GM19035 (cell line): ENCODE data around the gene PPT1.
"Not testable (repeated sequence)": the region's sequence is repeated elsewhere in the genome, so short reads cannot be mapped to it uniquely, and the experiment has no call there.

Source experiments
- ATAC-seq: cut with Tn5 transposase; IDR thresholded peaks from one replicate; pipeline ENCODE4 v1.9.1; 2021; ENCODE audit not compliant: unreplicated experiment

Gene PPT1

DNA sequence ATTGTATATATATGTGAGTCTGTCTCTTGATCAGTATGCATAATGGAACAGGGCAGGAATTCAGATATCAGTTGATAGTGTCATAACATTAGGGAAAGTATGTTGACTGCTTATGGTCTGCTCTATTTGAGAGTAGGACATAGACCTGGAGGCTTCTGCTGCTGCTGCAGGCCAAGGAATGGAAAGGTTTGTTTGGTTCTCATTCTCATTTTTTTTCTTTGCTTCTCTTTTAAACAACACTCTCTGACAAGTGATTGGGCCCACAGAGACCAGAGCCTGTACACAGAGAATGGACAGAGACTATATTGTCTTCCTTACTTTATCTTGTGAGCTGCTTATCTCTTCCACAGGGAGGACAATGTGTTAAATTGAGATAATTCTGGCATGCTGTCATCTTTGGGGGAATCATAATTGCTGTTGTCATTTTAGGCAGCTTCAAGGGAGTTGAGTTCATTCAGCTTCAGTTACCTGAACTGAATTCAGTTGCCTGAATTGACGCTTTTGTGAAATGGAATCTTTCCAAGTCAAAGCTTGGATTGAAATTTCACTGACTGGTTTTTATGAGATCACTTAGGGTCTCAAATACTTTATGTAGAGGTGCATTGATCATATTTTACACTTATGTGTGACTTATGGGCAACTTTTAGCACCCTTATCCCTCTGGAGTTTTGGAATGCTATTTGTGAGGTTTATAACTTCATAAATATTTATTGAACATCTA lies 39.6 kb downstream of the PPT1 start:
- no peak for ATAC-seq

DNA sequence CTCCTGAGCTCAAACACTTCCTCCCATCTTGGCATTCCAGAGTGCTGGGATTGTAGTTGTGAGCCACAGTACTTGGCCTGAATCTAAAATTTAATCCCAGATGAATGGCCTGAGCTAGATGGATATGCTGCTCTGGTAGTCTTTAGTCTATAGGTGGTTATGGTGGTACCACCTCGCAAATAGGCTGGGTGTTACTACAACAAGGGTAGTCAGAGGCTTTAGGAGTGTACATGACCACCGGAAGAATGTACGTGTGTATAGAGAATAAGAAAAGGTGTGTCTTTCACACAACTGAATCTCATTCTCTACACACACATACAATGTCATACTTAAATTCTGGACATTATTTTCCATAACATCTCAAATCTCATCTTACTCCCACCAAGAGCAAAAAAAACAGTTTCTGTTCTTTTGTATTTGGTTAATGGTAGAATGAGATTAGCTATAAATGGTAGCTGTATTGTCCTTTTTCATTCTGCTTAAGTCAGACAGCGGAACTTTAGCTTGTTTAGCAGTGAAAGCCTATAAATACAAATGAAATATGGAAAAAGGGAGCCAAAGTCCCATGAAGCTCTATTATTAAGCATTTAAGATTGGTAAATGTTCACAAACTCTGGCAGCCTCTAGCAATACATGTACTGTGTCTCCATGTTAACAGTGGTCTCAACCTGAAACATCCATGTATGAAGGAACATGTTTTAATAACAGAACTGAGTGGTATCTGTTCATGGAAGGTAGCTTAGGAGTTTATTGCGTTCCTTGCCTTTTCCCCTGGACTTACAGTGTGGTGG lies 40.3 kb downstream of the PPT1 start:
- ATAC-seq: no peak

DNA sequence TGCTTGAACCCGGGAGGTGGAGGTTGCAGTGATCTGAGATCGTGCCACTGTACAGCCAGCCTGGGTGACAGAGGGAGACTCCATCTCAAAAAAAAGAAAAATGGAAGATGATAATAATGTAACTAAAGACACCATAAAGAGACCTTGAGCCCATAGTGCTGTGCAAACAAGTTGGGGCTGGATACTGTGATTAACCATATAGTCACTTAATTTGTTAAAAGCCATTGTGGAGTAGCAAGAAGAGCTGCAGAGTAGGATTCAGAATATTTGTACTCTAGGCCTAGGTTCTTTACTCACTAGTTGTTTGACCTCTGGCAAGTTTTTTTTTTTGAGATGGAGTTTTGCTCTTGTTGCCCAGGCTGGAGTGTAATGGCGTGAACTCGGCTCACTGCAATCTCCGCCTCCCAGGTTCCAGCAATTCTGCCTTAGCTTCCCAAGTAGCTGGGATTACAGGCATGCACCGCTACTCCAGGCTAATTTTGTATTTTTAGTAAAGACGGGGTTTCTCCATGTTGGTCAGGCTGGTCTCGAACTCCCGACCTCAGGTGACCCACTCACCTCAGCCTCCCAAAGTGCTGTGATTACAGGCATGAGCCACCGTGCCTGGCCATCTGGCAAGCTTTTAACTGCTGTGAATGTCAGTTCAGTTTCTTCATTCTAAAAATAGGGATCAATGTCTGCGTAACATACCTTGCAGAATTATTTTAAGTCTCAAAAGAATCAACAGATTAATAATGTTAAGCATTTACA lies 43.7 kb downstream of the PPT1 start:
- ATAC-seq: no peak

DNA sequence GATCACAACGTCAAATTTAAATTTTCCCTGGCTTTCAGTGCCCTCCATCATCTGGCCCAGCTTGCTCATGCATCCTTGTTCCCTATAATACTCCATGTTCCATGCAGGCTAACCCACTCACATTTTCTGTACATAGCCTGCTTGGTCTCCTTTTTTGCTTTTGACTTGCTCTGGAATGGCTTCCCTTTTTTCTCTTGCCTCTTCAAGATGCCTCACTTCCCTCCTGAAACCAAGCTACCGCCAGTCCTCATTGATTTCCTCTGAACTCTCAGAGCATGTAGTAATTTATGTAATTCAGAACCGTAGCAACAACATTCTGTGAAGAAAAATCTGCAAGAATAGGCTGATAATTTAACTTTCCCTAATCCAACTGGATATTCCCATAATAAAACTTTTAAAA lies 46.2 kb downstream of the PPT1 start:
- no peak for ATAC-seq

DNA sequence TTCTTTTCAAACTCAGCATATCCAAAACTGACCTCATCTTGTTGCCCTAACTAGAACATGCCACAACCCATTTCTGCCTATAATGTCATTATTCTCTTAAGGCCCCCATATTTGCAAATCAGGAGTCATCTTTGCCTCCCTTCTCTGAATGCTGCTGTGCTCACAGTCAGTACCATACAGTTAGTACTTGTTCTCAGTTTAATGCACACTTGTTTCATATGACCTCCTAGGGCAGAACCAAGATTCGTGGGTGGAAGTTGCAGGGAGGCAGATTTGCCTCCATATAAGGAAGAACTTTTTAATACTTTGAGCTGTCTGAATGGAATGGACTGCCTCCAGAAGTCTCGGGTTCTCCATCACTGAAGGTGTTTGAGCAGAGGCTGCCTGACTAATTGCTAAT lies 47.3 kb downstream of the PPT1 start:
- no peak for ATAC-seq

DNA sequence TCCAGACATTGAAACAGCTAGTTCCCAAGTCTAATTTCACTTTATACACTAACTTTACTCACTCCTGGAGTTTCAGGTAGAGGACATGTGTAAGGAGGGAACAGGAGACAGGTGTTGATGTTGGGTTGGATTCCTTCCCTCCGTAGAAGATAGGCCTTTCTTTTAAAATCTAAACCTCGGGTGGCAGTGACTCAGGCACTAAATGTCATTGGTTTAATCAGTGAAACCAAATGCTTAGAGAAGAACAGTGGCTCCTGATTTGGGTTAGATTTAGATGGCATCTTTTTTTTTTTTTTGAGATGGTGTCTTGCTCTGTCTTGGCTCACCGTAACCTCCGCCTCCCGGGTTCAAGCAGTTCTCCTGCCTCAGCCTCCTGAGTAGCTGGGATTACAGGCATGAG lies 49.3 kb downstream of the PPT1 start:
- ATAC-seq: no peak

DNA sequence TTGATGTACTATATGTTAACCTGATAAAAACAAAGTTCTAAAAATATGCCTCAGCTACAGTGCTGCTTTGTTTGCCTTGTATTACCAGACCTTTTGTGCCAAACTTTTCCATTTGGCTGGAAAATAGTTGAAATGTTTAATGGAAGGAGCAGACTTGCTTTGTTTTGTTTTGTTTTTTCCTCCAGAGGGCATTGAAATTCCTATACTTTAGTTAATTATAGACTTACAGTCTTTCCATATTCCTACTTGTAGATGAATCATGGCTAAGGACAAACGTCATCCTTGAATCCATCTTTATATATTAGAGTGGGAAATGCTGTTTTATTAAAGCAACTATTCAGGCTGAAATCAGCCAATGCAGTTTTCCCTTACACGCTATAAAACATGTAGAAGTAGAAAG lies 49.8 kb downstream of the PPT1 start:
- no peak for ATAC-seq

DNA sequence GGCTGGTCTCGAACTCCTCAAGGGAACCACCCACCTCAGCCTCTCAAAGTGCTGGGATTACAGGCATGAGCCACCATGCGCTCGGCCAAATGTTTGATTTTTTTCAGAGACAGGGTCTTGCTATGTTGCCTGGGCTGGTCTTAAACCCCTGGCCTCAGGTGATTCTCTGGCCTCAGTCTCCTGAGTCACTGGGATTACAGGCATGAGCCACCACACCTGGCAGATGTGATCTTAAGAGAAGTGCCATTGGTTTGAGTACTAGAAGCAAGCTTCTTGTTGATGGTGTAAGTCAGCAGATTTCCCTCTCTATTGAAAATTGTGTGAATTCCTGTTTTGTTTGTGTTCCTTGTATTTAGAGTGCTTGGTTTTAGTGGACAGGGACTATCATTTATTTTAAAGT lies 51.3 kb downstream of the PPT1 start:
- no peak for ATAC-seq

DNA sequence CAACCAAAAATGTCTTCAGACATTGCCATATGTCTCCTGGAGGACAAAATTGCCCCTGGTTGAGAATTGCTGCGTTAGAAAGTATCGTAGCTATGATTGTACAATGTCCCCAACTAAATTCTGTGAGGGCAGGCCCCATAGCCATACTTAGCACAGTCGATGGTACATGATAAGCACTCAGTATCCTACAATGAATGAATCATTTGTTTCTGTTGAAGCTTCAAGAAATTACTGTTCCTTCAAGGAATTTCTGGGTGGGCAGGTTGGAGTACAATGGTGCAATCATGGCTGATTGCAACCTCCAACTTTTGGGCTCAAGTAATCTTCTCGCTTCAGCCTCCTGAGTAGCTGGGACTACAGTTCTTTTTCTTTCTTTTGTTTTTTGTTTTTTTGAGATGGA lies 51.9 kb downstream of the PPT1 start:
- no peak for ATAC-seq

DNA sequence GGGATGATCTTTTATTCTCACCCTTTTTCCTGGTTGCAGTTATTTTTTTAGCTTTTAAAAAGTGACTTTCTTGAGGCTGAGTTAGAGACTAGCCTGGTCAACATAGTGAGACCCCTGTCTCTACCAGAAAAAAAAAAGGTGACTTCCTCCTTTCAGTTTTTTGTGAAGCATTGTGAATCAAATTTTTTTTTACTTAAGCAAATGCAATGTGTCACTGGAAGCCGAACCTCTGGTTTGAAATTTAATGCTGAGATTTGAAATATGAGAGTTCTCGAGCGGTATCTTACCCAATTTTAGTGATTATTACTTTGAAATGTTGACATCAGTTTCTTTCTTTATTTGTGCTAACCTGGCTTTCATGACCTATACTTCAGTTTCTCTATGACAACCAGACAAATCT lies 52.9 kb downstream of the PPT1 start:
- no peak for ATAC-seq

DNA sequence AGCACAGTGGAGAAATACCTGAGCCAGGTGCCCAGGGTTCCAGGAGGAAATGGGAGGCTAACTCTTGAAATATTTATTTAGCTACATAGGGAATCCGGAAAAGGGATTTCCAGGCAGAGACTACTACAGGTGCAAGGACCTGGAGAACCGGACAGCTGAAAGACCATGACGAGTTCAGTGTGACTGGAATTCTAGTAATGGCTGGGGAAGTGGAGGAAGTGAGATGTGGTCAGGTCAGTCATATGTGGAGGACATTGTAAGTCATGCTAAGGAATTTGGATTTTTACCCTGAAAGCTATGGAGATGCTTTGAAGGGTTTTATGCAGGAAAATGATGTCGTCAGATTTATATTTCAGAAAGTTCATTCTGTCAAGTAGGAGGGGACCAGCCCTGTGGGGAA lies 54.7 kb downstream of the PPT1 start:
- no peak for ATAC-seq

DNA sequence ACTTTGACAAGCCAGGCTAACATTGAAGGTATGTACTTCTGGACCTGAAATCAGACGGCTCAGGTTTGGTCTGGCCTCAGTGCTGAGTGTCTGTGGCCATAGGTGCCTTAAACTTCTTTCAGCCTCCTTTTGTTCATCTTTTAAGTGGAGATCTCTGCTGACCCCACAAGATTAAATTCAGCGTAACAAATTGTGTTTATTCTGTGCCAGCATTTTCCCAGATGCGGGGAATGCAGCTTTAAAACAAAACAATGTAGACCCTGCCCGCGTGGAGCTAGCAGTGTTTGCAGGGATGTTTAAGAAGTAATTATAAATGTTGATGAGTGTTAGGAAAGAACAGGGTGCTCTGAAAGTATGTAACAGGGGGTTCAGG lies 55.6 kb downstream of the PPT1 start:
- ATAC-seq: no peak

DNA sequence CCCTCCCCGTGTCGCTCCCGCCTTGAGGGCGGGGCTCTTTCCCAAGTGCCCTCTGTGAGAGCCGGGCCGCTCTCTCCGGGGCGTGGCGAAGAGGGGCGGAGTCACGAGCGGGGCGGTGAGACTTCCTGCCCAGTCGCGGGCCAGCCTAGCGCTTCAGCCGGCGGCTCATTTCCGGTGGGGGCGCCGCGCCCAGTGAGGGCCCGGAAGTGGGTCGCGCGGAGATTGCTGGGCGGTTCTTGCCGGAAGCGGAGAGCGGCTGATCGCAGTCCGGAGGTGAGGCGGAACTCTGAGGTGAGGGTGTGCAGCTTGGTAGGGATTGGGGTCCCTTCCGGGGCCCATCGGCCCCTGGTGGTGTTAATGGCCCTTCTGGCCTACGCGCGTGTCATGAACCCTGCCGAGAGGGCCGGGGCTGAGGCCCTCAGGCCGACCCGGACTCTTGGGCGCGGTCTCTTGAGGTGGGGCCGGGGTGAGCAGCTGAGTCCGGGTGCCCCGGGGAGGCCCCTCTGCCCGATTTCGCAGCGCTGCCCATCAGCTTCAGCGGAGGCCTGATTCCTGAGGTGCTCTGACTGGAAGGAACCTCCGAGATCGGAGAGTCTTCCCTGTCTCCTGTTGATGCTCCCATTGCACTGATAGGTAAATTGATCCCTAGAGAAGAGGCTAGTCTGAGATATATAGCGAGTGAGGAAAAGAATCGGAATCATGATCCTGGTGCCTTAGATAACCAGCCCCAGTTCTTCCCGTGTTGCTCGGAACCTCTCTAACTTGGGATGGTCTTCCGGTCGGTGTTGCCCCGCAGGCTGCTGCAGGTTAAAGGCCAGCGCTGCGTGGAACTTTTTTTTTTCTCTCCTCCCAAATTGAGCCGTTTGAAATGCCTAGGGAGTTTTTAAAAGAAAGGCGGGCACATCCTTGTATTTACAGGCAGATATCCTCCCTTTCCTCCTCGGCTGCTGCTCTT lies 56.3 kb downstream of the PPT1 start, which contains the start of gene CAP1:
Gene CAP1 (plus strand): TSS at position 219 of the 955 bp plus-strand sequence. CDS start 18,618 bp downstream, outside the sequence.
- ATAC-seq: peak; percentile 82

DNA sequence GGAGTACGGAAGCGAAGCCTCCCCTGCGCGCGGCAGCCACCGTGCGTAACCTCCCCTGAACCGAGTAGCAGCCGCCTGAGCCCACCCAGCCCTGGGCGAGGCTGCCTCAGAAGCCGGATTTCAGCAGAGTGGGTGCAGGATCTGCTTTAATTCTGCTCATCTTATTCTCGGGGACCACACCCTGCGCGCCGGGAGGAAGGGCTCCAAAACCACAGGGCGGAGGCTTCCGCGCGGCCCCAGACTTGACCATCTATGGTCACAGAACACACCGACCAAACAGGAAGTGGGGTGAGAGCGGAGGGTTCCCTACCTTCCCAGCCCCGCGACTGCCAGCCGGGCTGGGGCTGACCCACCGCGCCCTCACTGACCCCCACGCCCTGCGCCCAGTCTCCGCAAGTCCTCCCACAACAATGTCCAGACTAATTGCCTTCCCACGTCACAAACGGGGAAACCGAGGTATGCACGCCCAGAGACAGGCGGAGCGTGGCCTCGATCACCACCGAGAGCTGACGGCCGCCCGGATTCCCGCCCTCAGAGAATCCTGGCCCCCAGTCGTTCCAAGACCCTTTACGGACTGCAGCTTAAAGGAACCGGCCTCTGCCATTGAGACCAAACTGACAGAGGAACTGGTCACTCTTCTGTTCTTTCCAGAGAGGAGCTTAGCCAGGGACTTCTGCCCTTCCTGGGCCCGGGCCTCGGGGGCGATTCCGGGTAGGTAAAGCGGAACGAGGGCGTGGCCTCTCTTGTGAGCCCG lies 57.1 kb downstream of the PPT1 start:
- ATAC-seq: peak; percentile 54

DNA sequence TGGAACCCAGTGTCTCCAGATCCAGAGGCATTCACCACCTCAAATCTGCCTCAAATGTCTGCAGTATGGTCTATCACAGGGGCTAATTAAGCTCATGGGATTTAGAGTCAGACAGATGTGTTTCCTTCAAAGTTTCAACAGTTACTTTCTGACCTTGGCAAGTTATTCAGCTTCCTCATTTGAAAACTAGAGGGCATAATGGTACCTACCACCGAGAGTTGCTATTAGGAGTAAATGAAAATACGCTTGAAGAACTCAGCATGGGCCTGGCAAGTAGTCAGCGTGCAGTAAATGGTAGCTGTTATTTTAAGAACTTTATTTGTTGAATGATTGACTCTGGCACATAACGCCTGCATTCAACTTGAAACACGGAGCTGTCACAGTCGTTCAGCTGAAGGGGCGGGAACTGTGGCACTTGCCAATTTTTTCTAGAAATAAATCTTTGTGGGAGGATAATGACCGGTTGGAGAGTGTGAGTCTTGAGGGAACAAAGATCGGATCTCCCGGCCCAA lies 57.8 kb downstream of the PPT1 start:
- ATAC-seq: no peak

DNA sequence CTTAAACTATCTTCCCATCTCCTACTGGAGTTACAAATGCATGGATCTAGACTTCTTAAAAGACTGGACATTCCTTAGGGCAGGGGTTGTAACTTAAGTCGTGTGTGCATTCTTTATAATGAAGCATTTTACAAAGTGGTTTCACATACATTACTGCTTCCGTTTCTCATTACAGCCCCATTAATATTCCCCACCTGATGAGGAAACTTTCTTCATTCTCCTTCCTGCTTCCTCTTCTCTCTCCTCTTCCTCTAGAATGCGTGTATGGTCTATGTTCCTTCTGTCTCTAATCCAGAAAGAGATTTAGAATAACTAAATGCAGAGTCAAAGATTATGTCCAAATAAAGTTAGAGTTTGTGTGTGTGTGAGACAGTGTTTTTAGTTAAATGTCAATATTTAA lies 58.4 kb downstream of the PPT1 start:
- ATAC-seq: no peak

DNA sequence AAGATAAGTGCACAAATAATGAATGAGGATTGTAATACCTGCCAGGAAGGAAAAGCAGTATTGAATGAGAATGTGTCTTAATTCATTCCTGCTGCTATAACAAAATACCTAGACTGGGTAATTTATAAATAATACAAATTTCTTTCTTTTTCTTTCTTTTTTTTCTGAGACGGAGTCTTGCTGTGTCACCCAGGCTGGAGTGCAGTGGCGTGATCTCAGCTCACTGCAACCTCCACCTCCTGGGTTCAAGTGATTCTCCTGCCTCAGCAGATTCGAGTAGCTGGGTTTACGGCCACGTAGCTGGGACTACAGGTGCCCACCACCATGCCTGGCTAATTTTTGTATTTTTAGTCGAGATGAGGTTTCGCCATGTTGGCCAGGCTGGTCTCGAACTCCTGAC lies 59.8 kb downstream of the PPT1 start:
- not testable (repeated sequence) for ATAC-seq

DNA sequence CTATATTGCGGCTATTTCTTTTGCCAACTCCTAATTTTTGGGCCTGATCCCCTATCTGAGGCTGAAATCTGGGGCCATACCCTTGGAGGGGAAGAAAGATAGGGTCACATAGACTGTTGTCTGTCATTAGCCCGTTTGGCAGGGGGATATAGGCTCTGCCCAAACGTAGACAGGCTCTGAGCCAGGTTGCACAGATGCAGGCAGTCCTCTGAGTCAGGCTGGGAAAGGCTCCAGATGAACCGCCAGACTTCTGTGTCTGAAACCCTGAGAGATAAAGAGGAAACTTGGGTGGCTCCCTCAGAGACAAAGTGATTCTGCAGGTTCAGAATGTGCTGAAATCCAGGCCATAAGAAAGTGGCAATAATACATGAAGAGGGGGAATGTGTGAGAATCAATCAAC lies 60.5 kb downstream of the PPT1 start:
- ATAC-seq: no peak

DNA sequence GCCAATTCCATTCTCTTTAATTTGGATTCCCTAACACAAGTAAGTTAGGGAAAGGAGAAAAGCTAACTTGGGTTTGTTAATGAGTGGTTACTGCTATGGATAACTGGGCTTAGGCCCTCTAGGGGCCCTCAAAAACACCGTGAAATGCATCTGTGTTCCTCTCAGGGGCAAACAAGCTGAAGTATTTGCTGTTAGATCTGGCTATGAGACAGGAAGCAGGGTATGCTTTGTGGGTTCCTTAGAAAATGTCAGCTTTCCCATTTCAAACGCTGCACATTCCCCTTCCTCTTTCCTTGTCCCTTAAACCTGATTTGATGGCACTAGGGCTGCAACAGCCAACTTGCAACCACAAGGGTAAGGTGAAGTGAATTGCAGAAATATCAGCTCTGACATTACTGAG lies 62.2 kb downstream of the PPT1 start:
- no peak for ATAC-seq
